Stimulated activated CD8-positive, alpha-beta memory T cell treated with anti-CD3 and anti-CD28 coated beads, Interleukin-2, amount 100 ng/mL, for 48 hours (primary cell): ENCODE measurements around the gene PLEKHO1.
"Not testable (repeated sequence)": the region's sequence is repeated elsewhere in the genome, so short reads cannot be mapped to it uniquely, and the experiment has no call there.

Experiments used
- DNase-seq, 2 donors: peaks; one replicate each; pipeline ENCODE4 v3.0.0-alpha.2; 2020; ENCODE audit warnings: low read depth in 2 of 2

Gene PLEKHO1

GRCh38 chr1:150149271-150150132 is at the start of gene PLEKHO1:
Gene PLEKHO1, plus strand, starts transcription at chr1:150149916. Its CDS starts 342 bp downstream, at chr1:150150258.
- peak; percentile 68 to 69 for DNase-seq

- no peak for DNase-seq
Observed at GRCh38 chr1:150102986-150103385, 46.7 kb upstream of the PLEKHO1 start.

GRCh38 chr1:150106341-150106740 is 43.4 kb upstream of the PLEKHO1 start:
- no peak for DNase-seq

- DNase-seq, result no peak
Observed at GRCh38 chr1:150109586-150109985, 40.1 kb upstream of the PLEKHO1 start.

GRCh38 chr1:150110116-150110515 is 39.6 kb upstream of the PLEKHO1 start:
- no peak for DNase-seq

GRCh38 chr1:150111670-150112069 is 38.0 kb upstream of the PLEKHO1 start:
- no peak for DNase-seq

GRCh38 chr1:150115121-150115520 is 34.6 kb upstream of the PLEKHO1 start:
- no peak for DNase-seq

- DNase-seq, result no peak
Observed at GRCh38 chr1:150118716-150119115, 31.0 kb upstream of the PLEKHO1 start.

GRCh38 chr1:150121236-150121862 is 28.4 kb upstream of the PLEKHO1 start:
- no peak for DNase-seq

GRCh38 chr1:150126811-150127210 is 22.9 kb upstream of the PLEKHO1 start:
- DNase-seq, result no peak

GRCh38 chr1:150127464-150127863 is 22.3 kb upstream of the PLEKHO1 start:
- no peak for DNase-seq

- DNase-seq, result peak in 1 of 2 donors; percentile 29
Observed at GRCh38 chr1:150127868-150128267, 21.8 kb upstream of the PLEKHO1 start.

GRCh38 chr1:150132372-150132771 is 17.3 kb upstream of the PLEKHO1 start:
- DNase-seq, result no peak

GRCh38 chr1:150134537-150134936 is 15.2 kb upstream of the PLEKHO1 start:
- DNase-seq, result no peak

GRCh38 chr1:150135400-150135799 is 14.3 kb upstream of the PLEKHO1 start:
- not testable (repeated sequence) for DNase-seq

- no peak for DNase-seq
Observed at GRCh38 chr1:150138044-150138443, 11.7 kb upstream of the PLEKHO1 start.

GRCh38 chr1:150141452-150141851 is 8.3 kb upstream of the PLEKHO1 start:
- no peak for DNase-seq

- no peak for DNase-seq
Observed at GRCh38 chr1:150142083-150142482, 7.6 kb upstream of the PLEKHO1 start.

GRCh38 chr1:150144606-150145005 is 5.1 kb upstream of the PLEKHO1 start:
- DNase-seq, result no peak

- DNase-seq, result not testable (repeated sequence)
Observed at GRCh38 chr1:150146016-150146415, 3.7 kb upstream of the PLEKHO1 start.

- no peak for DNase-seq
Observed at GRCh38 chr1:150146849-150147542, 2.7 kb upstream of the PLEKHO1 start.

- DNase-seq, result no peak
Observed at GRCh38 chr1:150148837-150149270, 862 bp upstream of the PLEKHO1 start.
